ENCODE results near the gene MXD3.

- TF ChIP-seq, protein P1, sequence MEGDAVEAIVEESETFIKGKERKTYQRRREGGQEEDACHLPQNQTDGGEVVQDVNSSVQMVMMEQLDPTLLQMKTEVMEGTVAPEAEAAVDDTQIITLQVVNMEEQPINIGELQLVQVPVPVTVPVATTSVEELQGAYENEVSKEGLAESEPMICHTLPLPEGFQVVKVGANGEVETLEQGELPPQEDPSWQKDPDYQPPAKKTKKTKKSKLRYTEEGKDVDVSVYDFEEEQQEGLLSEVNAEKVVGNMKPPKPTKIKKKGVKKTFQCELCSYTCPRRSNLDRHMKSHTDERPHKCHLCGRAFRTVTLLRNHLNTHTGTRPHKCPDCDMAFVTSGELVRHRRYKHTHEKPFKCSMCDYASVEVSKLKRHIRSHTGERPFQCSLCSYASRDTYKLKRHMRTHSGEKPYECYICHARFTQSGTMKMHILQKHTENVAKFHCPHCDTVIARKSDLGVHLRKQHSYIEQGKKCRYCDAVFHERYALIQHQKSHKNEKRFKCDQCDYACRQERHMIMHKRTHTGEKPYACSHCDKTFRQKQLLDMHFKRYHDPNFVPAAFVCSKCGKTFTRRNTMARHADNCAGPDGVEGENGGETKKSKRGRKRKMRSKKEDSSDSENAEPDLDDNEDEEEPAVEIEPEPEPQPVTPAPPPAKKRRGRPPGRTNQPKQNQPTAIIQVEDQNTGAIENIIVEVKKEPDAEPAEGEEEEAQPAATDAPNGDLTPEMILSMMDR (IDR thresholded peaks at IDR 0.05; ENCODE audit: low read depth, low read length) = no peak
- no peak for TF ChIP-seq MAX (IDR thresholded peaks at IDR 0.05; ENCODE audit: low read depth, low read length)
- TF ChIP-seq MYC (IDR thresholded peaks at IDR 0.05; ENCODE audit: low read depth, low read length) = no peak
These were observed 17.0 kb upstream of the MXD3 start for GRCh38 chr5:177328545-177329231.
